ENCODE measurements around the gene IQSEC1.

The IQSEC1 gene

GRCh38 chr3:12922306-12922705, 150.9 kb downstream of the IQSEC1 start:
- TF ChIP-seq CTCF (IDR thresholded peaks at IDR 0.05; ENCODE audit: low read depth, low read length) = no peak
- no peak for DNase-seq (ENCODE audit: extremely low read depth, low read depth)

GRCh38 chr3:12921736-12922135, 151.5 kb downstream of the IQSEC1 start:
- TF ChIP-seq CTCF (IDR thresholded peaks at IDR 0.05; ENCODE audit: low read depth, low read length) = no peak
- DNase-seq (ENCODE audit: extremely low read depth, low read depth) = no peak

- TF ChIP-seq CTCF (IDR thresholded peaks at IDR 0.05; ENCODE audit: low read depth, low read length) = no peak
- DNase-seq (ENCODE audit: extremely low read depth, low read depth) = no peak
These were observed 152.3 kb downstream of the IQSEC1 start for GRCh38 chr3:12920967-12921366.

GRCh38 chr3:12919205-12919604, 154.0 kb downstream of the IQSEC1 start:
- no peak for TF ChIP-seq CTCF (IDR thresholded peaks at IDR 0.05; ENCODE audit: low read depth, low read length)
- no peak for DNase-seq (ENCODE audit: extremely low read depth, low read depth)

- TF ChIP-seq CTCF (IDR thresholded peaks at IDR 0.05; ENCODE audit: low read depth, low read length) = no peak
These were observed 155.0 kb downstream of the IQSEC1 start for GRCh38 chr3:12918231-12918630.

GRCh38 chr3:12916159-12916558, 157.1 kb downstream of the IQSEC1 start:
- DNase-seq (ENCODE audit: extremely low read depth, low read depth) = no peak
- no peak for TF ChIP-seq CTCF (IDR thresholded peaks at IDR 0.05; ENCODE audit: low read depth, low read length)

More at GRCh38 chr3:12918231-12918630, 155.0 kb downstream of the IQSEC1 start:
- DNase-seq (ENCODE audit: extremely low read depth, low read depth) = no peak

- no peak for TF ChIP-seq CTCF (IDR thresholded peaks at IDR 0.05; ENCODE audit: low read depth, low read length)
These were observed 159.1 kb downstream of the IQSEC1 start for GRCh38 chr3:12914088-12914487.

More at GRCh38 chr3:12914088-12914487, 159.1 kb downstream of the IQSEC1 start:
- no peak for DNase-seq (ENCODE audit: extremely low read depth, low read depth)

Measured in AG09319 (cell line).